ENCODE data around the gene UTF1.

The UTF1 gene

DNA sequence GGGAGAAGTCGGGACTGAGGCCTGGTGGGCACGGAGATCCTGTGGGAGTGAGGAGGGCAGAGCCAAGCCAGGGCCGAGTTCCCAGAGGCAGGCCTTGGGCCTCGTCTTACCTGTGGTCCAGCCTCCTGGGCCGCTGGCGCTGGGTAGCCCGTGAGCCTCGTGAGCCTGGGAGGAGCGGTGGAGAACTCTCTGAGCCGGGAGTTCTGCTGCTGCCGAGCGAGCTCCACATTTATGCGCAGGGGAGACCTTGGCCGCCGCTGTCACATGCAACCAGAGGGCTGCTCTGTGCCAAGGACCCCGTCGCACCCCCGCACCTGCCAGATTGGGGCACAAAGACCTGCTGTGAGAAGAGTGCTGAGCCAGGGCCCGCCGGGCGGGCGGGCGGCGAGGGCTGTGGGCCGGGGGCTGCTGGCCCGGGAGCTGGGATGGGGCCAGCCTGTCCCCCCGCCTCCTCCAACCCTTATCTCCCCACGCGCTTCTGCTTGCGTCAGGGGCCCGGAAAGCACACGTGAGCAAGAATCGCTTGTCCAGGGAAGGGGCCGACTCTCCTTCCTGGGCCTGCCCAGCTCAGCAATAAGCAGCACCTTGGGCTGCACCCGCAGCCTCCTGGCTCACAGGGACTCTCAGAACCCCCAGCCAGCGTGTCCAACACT lies 17.8 kb downstream of the UTF1 start:
- DNase-seq (ENCODE audit: low spot score) = no peak

DNA sequence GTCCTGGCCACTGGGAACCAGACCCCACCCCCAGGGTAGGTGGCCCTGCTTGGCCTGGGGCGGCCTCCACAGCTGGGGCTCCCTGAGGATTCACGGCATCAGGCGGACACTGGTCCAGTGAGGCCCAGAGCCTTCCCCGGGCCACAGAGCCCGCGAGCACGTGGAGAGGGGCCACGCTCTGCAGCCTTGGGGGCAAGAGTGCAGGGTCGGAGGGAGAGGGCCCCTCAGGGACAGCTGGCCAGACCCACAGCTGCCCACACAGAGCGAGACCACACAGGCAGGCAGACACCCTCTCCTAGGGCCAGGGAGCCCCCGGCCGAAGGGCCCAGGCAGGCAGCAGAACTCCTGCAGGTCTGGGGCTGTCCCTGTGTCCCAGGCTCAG lies 18.3 kb downstream of the UTF1 start:
- DNase-seq (ENCODE audit: low spot score) = no peak

DNA sequence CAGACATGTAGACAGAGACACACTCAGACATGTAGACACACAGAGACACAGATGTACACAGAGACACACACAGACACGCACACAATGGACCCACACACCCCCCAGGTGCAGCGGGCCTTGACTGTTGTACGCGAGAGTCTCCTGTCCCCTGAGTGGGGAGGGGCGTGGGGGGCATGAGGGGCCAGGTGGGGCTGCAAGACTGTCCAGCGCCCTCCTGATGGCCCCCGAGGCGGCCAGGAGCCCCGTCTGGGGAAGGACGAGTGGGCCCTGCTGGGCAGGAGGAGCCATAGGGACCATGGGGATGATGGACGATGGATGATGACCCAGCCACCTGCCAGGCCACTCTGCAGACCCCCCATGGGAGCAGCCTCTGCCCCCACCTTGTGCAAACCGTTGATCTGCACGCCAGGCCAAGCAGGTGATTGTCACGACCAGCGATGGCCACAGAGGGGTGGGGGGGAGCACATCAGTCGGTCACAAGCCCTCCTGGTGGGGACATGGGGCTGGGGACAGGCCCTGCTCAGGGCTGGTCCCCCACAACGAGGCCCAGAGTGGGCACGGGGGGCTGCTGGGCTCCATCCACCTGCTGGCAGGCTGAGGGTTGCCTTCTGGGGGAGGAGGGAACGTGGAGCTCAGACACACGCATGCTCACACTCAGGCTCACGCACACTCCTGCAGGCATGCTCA lies 19.2 kb downstream of the UTF1 start:
- DNase-seq (ENCODE audit: low spot score) = no peak

DNA sequence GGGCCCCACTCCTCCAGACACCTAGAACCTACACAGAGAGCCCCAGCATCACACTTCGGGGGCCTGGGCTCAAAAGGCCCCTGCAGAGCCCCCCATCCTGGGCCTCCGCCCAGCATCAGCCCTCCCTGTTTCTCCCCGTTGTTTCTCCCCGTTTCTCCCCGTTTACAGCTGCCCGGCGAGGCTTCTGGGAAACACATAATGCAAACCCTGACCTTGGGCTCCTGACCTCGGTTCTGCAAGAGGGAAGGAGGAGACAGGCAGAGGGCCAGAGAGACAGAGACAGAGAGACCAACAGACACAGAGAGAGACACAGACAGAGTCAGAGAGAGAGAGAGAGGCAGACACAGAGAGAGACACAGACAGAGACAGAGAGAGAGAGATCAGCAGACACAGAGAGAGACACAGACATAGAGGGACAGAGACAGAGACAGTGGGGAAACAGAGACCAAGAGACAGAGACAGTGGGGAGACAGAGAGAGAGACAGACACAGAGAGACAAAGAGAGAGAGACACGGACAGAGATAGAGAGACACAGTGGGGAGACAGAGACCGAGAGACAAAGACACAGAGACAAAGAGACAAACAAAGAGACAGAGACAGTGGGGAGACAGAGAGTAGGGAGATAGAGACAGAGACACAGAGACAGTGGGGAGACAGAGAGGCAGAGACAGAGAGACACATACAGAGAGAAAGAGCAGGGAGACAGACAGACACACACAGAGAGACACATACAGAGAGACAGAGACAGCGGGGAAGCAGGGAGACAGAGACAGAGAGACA lies 20.1 kb downstream of the UTF1 start:
- no peak for DNase-seq (ENCODE audit: low spot score)

DNA sequence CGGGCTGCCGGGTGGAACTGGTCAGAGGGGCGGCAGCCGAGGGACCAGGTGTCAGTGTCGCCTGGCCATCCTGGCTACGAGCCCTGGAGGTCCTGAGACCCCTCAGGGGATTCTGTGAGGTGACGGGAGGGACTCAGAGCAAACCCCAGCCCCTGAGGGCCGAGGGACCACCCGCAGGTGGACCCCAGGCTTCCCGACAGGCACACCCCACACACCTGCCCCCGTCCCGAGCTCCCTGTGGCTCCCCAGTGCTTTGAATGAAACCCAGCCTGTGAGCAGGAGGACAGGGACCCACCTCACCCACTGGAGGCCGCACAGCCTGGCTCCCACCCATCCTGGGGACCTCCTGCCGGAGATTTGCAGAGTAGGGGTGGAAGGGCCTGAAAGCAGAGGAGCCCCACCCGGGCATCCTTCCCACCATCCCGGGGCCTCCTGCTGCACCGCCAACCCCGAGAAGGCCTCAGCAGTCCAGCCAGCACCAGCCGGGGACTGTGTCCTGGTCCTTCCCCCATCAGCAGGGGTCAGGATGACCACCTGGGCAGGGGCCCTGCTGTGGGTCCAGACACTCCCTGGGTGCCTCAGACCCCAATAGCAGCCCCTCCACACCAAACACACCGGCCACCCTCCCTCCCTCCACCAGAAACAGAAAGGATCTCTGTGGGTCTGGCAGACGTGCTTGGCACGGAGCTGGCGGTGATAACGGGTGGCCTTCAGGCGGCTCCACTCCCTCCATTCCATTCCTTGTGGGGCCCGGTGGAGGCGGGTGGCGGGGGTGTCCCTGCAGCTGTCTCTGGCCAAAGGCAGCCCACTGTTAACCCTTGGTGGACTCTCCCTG lies 21.6 kb downstream of the UTF1 start:
- no peak for DNase-seq (ENCODE audit: low spot score)

DNA sequence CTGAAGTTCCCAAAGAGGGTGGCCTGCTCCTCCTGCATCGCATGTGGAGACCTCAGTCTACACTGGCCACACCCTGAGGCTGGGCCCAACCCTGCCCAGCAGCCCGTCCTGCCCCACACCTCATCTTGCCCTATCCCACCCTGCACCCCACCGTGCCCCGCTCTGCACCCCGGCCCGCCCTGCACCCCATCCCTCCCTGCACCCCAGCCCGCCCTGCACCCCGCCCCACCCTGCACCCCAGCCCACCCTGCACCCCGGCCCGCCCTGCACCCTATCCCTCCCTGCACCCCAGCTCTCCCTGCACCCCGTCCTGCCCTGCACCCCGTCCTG lies 22.2 kb downstream of the UTF1 start:
- no peak for DNase-seq (ENCODE audit: low spot score)

DNA sequence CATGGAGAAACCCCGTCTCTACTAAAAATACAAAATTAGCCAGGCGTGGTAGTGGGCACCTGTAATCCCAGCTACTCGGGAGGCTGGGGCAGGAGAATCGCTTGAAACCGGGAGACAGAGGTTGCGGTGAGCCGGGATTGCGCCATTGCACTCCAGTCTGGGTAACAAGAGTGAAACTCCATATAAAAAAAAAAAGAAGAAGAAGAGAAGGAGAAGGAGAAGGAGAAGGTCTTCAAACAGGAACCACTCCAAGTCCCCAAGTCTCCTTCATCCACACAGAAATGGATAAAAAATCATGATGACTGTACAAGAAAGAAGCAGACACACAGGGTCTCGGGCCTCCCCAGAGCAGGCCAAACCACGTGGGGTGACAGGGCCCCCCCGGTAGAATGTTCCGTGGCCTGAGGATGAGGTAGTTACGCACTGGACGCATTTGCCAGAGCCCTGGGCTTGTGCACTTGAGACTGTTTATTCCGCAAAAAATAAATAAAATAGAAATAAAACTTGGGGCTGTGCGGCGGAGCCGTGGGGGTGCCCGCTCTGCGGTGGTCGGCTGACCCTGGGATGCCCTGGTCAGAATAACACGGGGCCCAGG lies 23.4 kb downstream of the UTF1 start:
- DNase-seq (ENCODE audit: low spot score) = no peak

DNA sequence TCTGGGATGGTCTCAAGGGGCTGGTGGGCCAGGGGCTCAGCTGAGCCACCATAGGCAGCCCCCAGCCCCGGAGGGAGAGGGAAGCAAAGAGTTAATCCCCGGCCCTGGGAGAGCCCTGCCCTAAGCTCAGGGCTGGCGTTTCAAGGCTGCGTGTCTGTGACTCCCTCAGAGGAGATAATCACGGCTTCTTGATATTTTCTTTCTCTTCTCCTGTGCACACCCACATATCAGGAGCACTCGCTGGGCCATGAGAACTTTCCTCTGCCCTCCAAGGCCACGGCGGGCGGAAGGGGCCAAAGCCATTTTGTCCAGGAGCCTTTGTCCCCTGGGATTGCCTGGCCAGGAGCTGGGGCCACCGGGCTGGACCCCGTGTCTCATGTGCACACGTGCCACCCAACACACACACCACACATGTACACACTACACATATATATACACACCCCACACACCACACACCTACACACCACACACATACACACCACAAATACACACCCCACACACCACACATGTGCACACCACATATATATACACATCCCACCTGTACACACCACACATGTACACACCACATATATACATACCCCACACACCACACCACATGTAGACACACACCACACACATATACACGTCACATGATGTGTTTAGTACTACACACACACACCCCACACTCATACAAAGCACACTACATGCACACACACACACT lies 24.6 kb downstream of the UTF1 start:
- DNase-seq (ENCODE audit: low spot score) = no peak

DNA sequence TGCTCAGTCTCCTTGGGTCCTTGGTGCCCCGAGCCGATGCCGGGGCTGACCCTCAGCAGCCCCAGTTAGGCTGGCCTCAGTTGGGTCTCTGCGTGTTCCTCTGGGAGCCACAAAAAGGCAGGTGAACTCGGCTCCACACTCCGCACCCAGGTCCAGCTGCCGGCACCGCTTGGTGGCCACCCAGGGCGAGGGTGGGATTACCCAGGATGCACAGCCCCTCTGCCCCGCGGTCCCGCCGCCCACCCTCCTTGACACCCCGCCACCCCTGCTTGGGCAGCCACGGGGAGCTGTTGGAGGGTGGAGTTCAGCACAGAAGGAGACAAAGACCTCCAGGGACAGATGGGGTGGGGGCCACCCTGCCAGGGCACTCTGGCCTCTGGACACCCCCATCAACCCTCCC lies 25.3 kb downstream of the UTF1 start:
- no peak for DNase-seq (ENCODE audit: low spot score)

DNA sequence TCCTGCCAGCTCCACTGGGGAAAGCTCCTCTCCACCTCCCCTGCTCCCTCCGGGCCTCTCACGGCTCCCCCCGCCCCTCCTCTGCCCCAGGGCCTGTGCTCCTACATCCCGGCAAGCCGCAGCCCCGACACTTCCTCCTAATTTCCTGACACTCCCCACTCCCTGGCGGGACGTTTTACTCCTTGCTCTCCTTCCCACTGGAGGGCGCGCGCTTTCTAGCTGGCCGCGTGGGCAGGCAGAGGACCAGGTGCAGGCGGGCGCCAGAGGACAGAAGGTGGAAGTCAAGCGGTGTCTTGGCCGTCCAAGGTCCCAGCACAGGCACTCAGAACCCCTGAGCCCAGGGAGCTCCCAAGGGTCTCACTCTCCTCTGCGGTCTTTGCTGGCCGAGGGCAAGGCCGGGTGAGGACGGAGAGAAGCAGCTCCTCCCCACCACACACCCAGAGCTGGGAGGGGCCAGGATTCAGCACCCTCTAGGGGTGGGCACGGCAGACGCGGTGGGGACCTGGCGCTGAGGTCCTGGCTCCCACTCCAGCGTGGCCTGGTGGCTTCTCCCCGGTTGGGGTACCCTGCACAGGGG lies 27.6 kb downstream of the UTF1 start:
- DNase-seq (ENCODE audit: low spot score) = peak; percentile 79

DNA sequence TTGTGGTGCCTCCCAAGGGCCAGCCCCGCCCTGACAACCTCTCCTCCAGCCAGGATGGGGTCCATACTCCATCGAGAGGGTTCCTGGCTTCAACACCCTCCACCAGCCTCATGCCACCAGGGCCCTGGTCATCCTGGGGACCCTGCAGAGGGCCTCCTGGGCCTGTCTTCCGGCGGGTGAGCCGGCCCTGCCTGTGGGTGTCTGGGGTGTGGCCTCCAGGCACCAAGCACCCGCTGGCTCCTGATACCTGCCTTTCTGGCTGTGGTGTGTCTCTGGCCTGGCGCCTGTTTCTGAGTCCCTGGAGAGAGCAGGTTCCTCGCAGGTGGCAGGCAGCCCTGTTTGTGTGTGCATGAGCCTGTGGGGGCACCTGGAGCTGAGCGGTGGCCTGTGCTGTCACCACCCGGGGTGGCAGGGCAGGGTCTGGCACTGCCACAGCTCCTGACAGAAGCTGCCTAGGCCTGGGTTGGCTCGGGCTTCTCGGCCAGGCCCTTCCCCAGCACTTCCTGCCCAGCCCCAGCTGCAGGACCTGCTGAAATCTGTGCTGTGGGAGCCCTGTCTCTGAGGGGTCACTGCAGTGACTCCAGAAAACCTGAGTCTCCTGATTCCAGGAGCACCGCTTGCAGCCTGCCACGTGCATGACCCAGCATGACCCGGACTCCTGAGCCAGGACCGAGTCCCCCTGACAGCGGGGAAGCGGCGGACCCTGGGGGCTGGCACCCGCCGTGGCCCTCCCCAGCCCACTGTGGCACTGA lies 28.2 kb downstream of the UTF1 start:
- DNase-seq (ENCODE audit: low spot score) = no peak

DNA sequence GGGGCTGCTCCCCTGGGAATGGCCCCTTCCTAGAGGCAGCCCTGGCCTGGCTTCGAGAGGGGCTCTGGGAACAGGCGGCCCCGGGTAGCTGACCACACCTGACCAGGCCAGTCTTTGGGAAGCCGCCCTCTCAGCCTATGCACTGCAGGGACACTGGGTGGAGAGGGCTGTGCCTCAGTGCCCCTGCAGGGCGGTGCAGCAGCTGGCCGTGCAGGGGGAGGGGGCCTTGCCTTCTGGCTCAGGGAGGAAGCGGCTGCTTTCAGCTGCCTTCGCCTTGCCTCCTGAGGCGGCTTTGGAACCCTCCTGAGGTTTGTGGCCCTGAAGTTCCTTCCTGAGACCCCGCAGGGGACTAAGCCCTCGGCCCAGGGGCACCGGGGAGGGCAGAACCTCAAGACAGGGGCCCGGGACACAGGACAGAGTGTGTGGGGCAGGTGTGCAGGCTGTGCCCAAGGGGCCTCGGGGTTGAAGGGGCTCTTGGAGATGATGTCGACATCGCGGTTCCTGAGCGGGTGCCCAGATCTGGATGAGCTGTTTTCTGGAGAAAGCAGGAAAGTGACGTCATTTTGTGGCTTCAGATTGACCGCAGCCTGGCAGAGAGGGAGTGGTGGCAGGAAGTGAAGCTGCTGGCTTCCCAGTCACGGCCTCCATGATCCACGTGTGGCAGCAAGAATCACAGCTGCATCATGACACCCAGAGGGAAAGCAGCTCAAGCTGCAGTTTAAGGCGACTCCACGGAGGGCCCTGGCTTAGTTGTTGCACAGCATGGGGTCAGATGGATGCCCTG lies 29.0 kb downstream of the UTF1 start:
- DNase-seq (ENCODE audit: low spot score) = no peak

DNA sequence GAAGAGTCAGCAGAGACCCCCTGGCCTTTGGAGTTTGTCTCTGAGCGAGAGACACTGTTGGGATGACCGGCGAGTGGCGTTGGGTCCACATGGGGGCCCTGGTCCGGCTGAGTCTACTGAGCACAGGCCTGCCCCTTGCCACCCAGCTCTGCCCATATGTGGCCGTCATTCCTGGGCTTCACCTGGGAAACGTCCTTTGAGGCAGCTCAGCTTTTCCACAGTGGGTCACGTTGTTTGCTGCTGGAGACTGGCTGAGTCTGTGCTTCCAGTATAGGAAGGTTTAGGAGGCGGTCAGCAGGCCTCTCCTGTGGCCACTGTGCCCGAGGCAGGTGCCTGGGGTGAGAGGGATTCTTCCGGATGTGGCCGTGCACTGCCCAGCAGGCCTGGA lies 29.6 kb downstream of the UTF1 start:
- DNase-seq (ENCODE audit: low spot score) = no peak

DNA sequence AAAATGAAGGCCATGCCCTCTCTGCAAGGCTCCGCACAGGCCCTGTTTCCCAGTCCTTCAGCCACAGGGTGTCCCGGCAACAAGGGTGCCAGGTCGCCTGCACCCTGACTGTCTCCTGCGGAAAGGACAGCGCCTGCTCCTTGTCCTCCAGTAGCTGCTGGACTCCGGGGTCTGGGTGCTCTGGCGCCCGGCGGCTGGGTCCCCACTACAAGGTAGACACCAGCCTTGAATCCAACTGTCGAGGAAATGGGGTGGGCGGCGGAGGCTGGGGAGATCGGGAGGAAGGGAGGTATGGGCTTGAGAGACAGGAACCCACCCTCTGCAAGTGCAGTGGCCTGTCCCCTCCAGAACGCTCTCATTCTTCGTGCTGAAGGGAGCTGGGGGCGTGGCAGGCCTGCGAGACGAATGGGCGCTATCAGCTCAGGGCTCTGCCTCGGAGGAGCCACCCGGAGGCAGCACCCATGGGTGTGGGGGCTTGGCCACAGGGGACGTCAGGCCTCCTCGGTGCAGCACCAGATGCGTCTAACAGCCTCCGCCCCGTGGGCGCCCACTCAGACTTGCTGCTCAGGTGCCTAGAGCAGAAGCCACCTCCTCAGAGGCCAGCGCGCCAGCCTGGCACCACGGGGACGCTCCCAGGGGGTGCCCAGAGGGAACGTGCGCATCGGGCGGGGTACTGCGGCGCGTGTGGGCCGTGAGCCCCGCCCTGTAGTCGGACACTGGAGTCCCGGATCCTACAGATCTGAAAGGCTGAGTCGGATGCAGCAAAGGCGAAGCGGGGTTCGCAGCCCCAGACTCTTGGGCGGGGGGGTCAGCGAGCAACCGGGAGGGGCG lies 31.1 kb downstream of the UTF1 start:
- DNase-seq (ENCODE audit: low spot score) = peak; percentile 79

DNA sequence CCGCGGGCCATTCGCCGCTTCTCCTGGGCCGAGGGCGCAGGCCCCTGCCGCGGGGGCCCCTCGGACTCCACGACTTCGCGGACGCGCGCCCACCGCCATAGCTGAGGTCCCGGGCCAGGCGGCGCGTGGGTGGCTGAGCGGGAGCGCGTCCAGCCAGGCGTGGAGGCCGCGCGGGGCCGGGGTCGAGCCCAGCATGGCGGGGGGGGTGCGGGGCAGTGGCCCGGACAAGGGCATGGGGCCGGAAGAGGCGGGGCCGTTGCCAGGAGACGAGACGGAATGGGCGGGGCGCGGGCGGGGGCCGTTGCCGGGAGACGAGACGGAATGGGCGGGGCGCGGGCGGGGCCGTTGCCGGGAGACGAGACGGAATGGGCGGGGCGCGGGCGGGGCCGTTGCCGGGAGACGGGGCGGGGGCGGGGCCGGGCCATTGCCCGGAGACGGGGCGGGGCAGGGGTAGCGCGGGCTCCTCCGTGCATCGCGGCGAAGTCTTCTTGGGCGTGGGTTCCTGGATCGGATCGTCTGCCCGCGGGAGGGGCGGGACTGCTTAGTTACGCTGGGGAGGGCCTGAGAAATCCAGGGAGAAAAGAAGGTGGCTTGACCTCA lies 31.8 kb downstream of the UTF1 start:
- peak; percentile 96 for DNase-seq (ENCODE audit: low spot score)

DNA sequence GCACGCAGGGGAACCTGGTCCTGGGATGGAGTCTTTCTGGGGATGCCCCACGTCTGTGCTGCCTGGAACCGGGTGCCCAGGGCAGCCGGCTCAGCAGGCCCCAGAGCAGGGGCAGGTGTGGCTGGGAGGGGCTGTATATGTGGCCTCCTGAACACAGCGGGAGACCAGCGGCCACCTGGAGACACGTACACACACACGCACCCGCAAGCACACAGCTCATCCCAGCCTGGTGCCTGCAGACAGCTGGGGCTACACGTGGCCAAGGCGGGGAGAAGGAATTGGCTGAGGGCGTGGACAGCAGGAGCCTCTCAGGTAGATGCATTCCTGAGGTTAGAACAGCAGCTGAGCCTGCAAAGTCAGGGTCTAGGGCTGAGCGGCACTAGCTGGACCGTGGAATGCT lies 32.7 kb downstream of the UTF1 start:
- no peak for DNase-seq (ENCODE audit: low spot score)

DNA sequence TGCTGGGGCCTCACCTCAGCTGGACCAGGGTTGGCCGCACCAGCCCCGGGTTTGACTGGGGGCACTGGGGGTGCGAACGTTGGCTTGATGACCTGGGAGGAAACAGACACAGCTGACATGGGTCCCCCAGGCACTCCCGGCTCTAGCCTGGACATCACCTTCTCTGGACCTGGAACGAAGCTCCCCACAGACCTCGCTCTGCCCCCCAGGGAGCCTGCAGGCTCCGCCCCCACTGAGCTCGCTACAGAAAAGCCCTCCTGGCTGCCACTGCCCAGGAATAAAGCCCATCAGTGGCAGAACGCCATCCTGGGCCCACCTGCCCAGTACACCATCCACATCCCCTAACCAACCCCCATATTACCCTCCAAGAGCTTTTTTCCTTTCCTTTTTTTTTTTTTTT lies 33.7 kb downstream of the UTF1 start:
- DNase-seq (ENCODE audit: low spot score) = no peak

DNA sequence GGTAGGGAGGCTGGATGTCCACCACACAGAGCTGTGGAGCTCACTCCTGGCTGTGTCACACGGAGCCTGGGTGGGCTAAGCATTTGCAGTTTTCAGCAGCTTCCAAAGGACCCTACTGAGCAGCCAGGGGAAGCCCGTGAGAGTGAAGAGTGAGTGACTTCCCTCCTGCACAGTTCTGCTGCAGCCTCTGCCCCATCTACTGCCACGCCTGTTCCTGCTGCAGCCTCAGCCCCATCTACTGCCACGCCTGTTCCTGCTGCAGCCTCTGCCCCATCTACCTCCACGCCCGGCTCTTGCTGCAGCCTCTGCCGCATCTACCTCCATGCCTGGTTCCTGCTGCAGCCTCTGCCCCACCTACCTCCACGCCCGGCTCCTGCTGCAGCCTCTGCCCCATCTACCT lies 34.4 kb downstream of the UTF1 start:
- DNase-seq (ENCODE audit: low spot score) = no peak

Measured in iPS-NIHi11 (cell line).